ENCODE measurements around the gene PRKCH. TPM values are rescaled to one million over a fixed set of nuclear protein-coding genes. Genes with fewer than 3 reads are reported as not detected.

The PRKCH gene
- total and polyA plus RNA-seq, 2 donors from 2014 or later: 8.3 to 47.0 TPM

DNA sequence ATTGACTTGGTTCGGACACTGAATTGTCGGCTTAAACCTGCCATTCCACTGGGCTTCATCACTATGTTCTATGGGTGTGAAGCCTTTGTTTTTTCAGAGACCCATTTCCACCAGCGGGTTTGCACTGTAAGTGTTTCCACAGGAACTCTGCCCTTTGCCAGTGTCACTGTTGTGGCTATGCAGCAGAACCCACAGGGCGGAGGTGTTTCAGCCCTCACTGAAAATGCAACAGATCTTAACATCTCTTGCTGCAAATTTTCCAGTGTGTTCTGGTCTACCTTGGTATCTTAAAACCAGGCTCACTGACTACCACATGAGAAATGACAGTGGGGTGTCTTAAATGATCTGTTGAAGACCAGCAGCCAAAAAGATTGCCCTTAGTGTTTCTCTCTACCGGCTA, 21.1 kb downstream of the PRKCH start:
- H3K36me3 ChIP-seq (ENCODE audit: control insufficient read depth in 2 of 3, insufficient read depth in 3 of 3, low read length in 3 of 3): no peaks in the 10 kb centered on the region
- H3K27ac ChIP-seq (ENCODE audit: low read depth in 2 of 2, low read length in 2 of 2): peak overlapping the region in 1 of 2 donors; percentile 1
- DNase-seq: no peak
- H3K27me3 ChIP-seq (ENCODE audit: control insufficient read depth, insufficient read depth, low read length): no peaks in the 10 kb centered on the region
- intact Hi-C loops (cut with DNase I): no loop called here
- H3K4me1 ChIP-seq (ENCODE audit: control insufficient read depth in 2 of 3, insufficient read depth in 2 of 3, low read depth in 1 of 3, low read length in 3 of 3): peaks cover 0 to 14% (median 0%) of the 10 kb centered on the region in 3 donors
- TF ChIP-seq, protein P1, sequence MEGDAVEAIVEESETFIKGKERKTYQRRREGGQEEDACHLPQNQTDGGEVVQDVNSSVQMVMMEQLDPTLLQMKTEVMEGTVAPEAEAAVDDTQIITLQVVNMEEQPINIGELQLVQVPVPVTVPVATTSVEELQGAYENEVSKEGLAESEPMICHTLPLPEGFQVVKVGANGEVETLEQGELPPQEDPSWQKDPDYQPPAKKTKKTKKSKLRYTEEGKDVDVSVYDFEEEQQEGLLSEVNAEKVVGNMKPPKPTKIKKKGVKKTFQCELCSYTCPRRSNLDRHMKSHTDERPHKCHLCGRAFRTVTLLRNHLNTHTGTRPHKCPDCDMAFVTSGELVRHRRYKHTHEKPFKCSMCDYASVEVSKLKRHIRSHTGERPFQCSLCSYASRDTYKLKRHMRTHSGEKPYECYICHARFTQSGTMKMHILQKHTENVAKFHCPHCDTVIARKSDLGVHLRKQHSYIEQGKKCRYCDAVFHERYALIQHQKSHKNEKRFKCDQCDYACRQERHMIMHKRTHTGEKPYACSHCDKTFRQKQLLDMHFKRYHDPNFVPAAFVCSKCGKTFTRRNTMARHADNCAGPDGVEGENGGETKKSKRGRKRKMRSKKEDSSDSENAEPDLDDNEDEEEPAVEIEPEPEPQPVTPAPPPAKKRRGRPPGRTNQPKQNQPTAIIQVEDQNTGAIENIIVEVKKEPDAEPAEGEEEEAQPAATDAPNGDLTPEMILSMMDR (IDR thresholded peaks at IDR 0.05; ENCODE audit: borderline replicate concordance, extremely low read depth, insufficient read depth): no peak
- no peak for FAIRE-seq
- H3K4me3 ChIP-seq (ENCODE audit: low read length in 3 of 3): no peak overlapping the region
- H3K9ac ChIP-seq (ENCODE audit: low read length in 3 of 3): no peak overlapping the region
- H3K9me3 ChIP-seq (ENCODE audit: control insufficient read depth in 2 of 3, insufficient read depth in 1 of 3, low read length in 3 of 3): no peaks in the 10 kb centered on the region

DNA sequence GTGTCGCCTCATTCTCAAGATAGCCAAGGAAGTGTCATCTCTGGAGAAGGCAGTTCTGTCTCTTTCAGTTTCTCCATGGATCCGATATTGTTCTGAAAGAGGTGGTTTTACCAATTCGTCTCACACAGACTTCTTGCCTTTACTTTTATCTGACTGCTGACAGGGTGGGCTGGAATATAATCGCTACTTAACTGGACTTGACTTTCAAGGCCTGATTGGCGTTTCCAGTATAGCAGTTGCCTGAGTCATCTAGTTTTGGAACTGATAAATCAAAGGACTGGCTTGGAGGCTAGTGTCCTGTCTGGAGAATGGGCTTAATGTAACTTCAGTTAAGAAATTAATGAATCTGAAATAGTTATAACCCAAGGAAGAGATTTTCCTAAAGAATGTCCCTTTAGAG, 21.6 kb downstream of the PRKCH start:
- no peak for FAIRE-seq
- no peaks in the 10 kb centered on the region for H3K36me3 ChIP-seq (ENCODE audit: control insufficient read depth in 2 of 3, insufficient read depth in 3 of 3, low read length in 3 of 3)

DNA sequence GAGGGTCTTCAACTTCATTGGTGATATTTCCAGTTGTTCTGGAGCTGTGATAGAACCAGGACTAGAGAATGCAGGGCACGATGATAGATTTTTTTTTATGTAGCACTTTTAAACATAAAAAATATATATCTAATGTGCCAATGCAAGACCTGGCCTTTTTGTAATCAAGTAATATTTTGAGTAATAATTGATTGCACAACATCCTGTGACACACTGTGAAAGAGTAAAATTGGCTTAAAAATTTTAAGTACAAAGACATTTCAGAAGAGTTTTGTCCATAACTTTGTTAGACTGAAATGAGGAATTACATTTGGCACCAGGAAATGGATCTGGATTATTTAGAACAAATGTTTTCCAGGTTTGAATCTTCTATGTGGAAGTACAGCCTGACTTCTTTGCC, 22.1 kb downstream of the PRKCH start:
- Histone ChIP-seq H3K4me3 (ENCODE audit: low read length in 3 of 3) (no peak overlapping the region), H3K27ac (ENCODE audit: low read depth in 2 of 2, low read length in 2 of 2) (peak overlapping the region; percentile 34 to 71), H3K27me3 (ENCODE audit: control insufficient read depth, insufficient read depth, low read length) (no peaks in the 10 kb centered on the region), H3K9me3 (ENCODE audit: control insufficient read depth in 2 of 3, insufficient read depth in 1 of 3, low read length in 3 of 3) (no peaks in the 10 kb centered on the region), H3K36me3 (ENCODE audit: control insufficient read depth in 2 of 3, insufficient read depth in 3 of 3, low read length in 3 of 3) (no peaks in the 10 kb centered on the region), H3K4me1 (ENCODE audit: control insufficient read depth in 2 of 3, insufficient read depth in 2 of 3, low read depth in 1 of 3, low read length in 3 of 3) (peaks cover 0 to 14% (median 0%) of the 10 kb centered on the region in 3 donors), H3K9ac (ENCODE audit: low read length in 3 of 3) (no peak overlapping the region)
- TF ChIP-seq, protein P1 (IDR thresholded peaks at IDR 0.05; ENCODE audit: borderline replicate concordance, extremely low read depth, insufficient read depth): no peak
- intact Hi-C loops (cut with DNase I): no loop called here
- DNase-seq (no peak), FAIRE-seq (no peak)

More for the DNA sequence above, 21.6 kb downstream of the PRKCH start:
- TF ChIP-seq, protein P1 (IDR thresholded peaks at IDR 0.05; ENCODE audit: borderline replicate concordance, extremely low read depth, insufficient read depth): no peak
- Histone ChIP-seq H3K9me3 (ENCODE audit: control insufficient read depth in 2 of 3, insufficient read depth in 1 of 3, low read length in 3 of 3) (no peaks in the 10 kb centered on the region), H3K27ac (ENCODE audit: low read depth in 2 of 2, low read length in 2 of 2) (peak overlapping the region in 1 of 2 donors; percentile 1), H3K27me3 (ENCODE audit: control insufficient read depth, insufficient read depth, low read length) (no peaks in the 10 kb centered on the region), H3K4me1 (ENCODE audit: control insufficient read depth in 2 of 3, insufficient read depth in 2 of 3, low read depth in 1 of 3, low read length in 3 of 3) (peaks cover 0 to 14% (median 0%) of the 10 kb centered on the region in 3 donors), H3K4me3 (ENCODE audit: low read length in 3 of 3) (no peak overlapping the region), H3K9ac (ENCODE audit: low read length in 3 of 3) (no peak overlapping the region)
- intact Hi-C loops (cut with DNase I): no loop called here
- DNase-seq: no peak

DNA sequence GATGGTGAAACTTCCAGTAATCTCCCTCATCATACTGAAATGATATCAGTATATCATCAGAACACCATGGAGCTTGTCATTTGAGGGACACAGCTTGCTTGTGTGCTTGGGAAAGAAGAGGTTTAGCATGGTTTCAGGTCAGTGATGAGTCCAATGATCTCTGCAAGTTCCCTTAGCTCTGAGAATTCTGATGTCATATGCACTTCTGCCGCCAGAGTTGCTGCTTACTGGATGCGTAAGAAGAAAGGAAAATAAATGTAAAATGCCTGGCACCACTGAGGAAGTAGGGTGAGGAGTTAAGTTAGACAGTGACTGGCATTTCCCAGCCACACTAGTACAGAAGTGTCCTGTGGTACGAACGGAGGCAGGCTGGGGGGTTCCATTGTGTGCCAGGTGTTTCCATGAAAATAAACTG, 22.6 kb downstream of the PRKCH start:
- H3K9ac ChIP-seq (ENCODE audit: low read length in 3 of 3): no peak overlapping the region
- H3K36me3 ChIP-seq (ENCODE audit: control insufficient read depth in 2 of 3, insufficient read depth in 3 of 3, low read length in 3 of 3): no peaks in the 10 kb centered on the region
- no peak overlapping the region for H3K4me3 ChIP-seq (ENCODE audit: low read length in 3 of 3)
- FAIRE-seq: no peak
- H3K9me3 ChIP-seq (ENCODE audit: control insufficient read depth in 2 of 3, insufficient read depth in 1 of 3, low read length in 3 of 3): no peaks in the 10 kb centered on the region
- peak overlapping the region; percentile 34 to 71 for H3K27ac ChIP-seq (ENCODE audit: low read depth in 2 of 2, low read length in 2 of 2)
- intact Hi-C loops (cut with DNase I): no loop called here
- peaks cover 0 to 14% (median 0%) of the 10 kb centered on the region in 3 donors for H3K4me1 ChIP-seq (ENCODE audit: control insufficient read depth in 2 of 3, insufficient read depth in 2 of 3, low read depth in 1 of 3, low read length in 3 of 3)
- H3K27me3 ChIP-seq (ENCODE audit: control insufficient read depth, insufficient read depth, low read length): no peaks in the 10 kb centered on the region
- DNase-seq: no peak
- TF ChIP-seq, protein P1 (IDR thresholded peaks at IDR 0.05; ENCODE audit: borderline replicate concordance, extremely low read depth, insufficient read depth): no peak

Measured in kidney (tissue), 14 donors.